ENCODE data around the gene MSMO1. TPM values are rescaled to one million over a fixed set of nuclear protein-coding genes. Genes with fewer than 3 reads are reported as not detected.
A peak's percentile ranks its signal among the peaks of the same experiment; 100 is the strongest.
"Not testable (repeated sequence)": the region's sequence is repeated elsewhere in the genome, so short reads cannot be mapped to it uniquely, and the experiment has no call there.

The MSMO1 gene
- total RNA-seq, 2 donors from 2014 or later, result 59.1 to 60.2 TPM

DNA sequence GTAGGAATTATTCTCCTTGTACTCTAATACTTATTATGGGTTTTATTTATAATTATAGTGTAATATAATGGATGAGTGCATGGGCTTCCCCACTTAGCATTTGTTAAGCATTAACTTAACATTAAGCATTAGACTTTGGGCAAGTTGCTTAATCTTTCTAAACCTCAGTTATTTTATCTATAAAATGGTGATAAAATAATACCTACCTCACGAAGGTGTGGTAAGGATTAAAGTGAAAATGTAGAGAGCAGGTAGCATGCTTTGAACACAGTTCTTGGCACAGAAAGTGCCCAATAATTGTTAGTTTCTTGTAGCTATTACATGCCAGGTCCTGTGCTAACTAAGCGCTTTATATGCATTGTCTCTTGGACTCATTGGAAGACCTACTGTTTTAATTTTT is 2.6 kb downstream of the MSMO1 start:
- peak overlapping the region; percentile 60 for H3K4me3 Mint-ChIP-seq
- H3K4me1 Mint-ChIP-seq (ENCODE audit: low read depth in 2 of 2), result peaks cover 42 to 47% of the 10 kb centered on the region in 2 donors
- DNase-seq (ENCODE audit: low spot score) (no peak), ATAC-seq (no peak)
- peak overlapping the region; percentile 67 to 74 for H3K27ac Mint-ChIP-seq
- no peaks in the 10 kb centered on the region for H3K27me3 Mint-ChIP-seq
- no peaks in the 10 kb centered on the region for H3K9me3 Mint-ChIP-seq
- H3K36me3 Mint-ChIP-seq, result peaks cover 24% of the 10 kb centered on the region

DNA sequence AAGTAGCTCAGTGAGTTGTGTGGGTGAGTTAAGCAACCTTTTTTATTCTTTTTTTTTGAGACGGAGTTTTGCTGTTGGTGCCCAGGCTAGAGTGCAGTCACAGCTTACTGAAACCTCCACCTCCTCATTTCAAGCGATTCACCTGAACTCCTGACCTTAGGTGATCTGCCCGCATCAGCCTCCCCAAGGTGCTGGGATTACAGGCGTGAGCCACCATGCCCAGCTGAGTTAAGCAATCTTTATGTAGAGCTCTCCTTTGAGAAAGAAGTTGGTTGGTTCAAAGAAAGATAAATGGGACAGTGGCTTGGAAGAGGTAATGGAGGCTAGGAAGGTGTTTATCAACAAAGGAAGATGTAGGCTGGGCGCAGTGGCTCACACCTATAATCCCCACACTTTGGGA is 3.2 kb downstream of the MSMO1 start:
- Mint-ChIP-seq H3K27ac (peak overlapping the region; percentile 67 to 74), H3K36me3 (peaks cover 29% of the 10 kb centered on the region), H3K9me3 (no peaks in the 10 kb centered on the region), H3K27me3 (no peaks in the 10 kb centered on the region), H3K4me1 (ENCODE audit: low read depth in 2 of 2) (peaks cover 41 to 45% of the 10 kb centered on the region in 2 donors), H3K4me3 (peak overlapping the region; percentile 60)
- ATAC-seq (no peak), DNase-seq (ENCODE audit: low spot score) (no peak)

DNA sequence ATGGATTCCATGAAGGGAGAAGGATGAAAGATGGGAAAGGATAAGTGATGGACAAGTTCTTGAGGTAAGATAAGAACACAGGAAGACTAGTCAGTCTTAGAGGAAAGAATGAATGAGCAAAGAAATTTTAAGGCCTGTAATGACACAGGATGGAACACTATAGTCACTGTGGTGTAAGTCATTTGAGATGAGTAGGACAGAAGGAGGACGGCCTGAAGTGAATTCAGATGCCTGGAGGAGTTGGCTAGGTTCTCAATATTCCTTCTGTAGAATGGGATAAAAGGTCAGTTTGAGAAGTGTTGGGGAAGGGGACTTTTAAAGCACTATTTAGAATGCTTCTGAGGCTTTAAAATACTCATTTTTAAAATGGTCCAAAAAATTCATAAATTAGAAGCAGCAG is 3.9 kb downstream of the MSMO1 start:
- no peaks in the 10 kb centered on the region for H3K27me3 Mint-ChIP-seq
- no peak for ATAC-seq
- H3K4me3 Mint-ChIP-seq, result peak overlapping the region; percentile 60
- H3K36me3 Mint-ChIP-seq, result peaks cover 29% of the 10 kb centered on the region
- DNase-seq (ENCODE audit: low spot score), result no peak
- H3K9me3 Mint-ChIP-seq, result no peaks in the 10 kb centered on the region
- H3K27ac Mint-ChIP-seq, result peak overlapping the region; percentile 67 to 74
- peaks cover 34 to 38% of the 10 kb centered on the region in 2 donors for H3K4me1 Mint-ChIP-seq (ENCODE audit: low read depth in 2 of 2)

DNA sequence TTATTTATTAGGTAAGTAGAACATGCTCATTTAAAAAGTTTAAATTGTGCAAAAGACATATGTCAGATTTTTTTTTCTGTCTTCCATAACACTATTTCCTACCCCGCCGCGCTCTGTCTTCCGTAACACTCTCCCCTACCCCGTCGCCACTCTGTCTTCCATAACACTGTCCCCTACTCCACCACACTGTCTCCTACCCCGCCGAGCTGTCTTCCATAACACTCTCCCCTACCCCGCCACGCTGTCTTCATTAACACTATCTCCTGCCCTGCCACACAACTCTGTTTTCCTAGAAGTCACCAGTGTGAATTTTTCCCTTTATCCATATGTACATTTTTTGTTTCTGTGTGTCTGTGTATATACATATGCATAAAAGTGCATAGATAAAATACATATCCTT is 4.4 kb downstream of the MSMO1 start:
- H3K9me3 Mint-ChIP-seq, result no peaks in the 10 kb centered on the region
- ATAC-seq, result no peak
- no peaks in the 10 kb centered on the region for H3K27me3 Mint-ChIP-seq
- peaks cover 34 to 35% of the 10 kb centered on the region in 2 donors for H3K4me1 Mint-ChIP-seq (ENCODE audit: low read depth in 2 of 2)
- H3K4me3 Mint-ChIP-seq, result peak overlapping the region; percentile 60
- peaks cover 29% of the 10 kb centered on the region for H3K36me3 Mint-ChIP-seq
- no peak for DNase-seq (ENCODE audit: low spot score)
- peak overlapping the region; percentile 40 to 74 for H3K27ac Mint-ChIP-seq

DNA sequence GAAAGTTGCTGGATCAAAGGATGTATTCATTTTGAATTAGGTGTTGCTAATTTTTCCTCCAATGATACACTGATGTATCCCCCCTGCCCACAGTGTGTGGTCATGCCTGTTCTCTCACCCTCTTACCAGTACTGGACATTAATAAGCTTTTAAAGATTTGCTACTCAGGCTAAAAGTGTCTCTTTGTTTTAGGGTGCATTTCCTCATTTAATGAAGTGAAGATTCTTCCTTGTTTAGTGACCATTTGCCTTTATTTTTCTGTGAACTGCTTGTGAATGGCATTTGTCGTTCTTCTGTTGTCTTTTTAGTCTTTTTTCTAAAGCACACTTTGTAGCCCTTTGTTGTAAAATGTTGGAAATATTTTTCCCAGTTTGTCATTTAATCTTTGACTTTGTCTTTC is 5.0 kb downstream of the MSMO1 start:
- Mint-ChIP-seq H3K9me3 (no peaks in the 10 kb centered on the region), H3K27me3 (no peaks in the 10 kb centered on the region), H3K27ac (peak overlapping the region; percentile 40 to 74), H3K4me3 (peak overlapping the region; percentile 60), H3K4me1 (ENCODE audit: low read depth in 2 of 2) (peaks cover 36 to 40% of the 10 kb centered on the region in 2 donors), H3K36me3 (peaks cover 29% of the 10 kb centered on the region)
- ATAC-seq, result no peak
- no peak for DNase-seq (ENCODE audit: low spot score)

DNA sequence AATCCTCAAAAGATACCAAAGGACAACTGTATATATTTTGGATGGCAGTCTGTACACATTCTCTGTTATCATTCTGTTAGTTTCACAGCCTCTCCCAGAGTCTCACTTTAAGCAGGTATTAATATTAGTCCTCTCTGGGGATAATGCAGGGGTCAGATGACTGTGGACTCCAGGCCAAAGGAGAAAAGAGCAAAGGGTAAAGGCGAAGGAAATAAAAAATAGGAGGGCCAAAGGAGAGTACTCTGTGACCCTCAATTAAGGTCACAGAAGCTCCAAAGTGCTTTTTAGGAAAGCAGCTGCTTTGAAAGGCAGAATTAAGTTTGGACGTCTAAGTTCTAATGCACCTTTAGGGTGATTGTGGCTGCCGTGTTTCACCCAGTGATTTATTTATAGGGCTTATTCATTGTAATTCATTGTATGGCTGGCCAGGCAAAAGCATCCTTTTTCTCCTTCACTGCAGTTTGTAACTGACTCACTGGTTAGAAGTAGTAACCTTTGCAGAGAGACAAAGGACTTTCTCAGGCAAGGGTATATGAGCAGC is 7.8 kb downstream of the MSMO1 start:
- Mint-ChIP-seq H3K4me3 (no peak overlapping the region), H3K36me3 (peaks cover 29% of the 10 kb centered on the region), H3K9me3 (no peaks in the 10 kb centered on the region), H3K27me3 (no peaks in the 10 kb centered on the region), H3K27ac (no peak overlapping the region), H3K4me1 (ENCODE audit: low read depth in 2 of 2) (peaks cover 33 to 40% of the 10 kb centered on the region in 2 donors)
- DNase-seq (ENCODE audit: low spot score) (no peak), ATAC-seq (no peak)

DNA sequence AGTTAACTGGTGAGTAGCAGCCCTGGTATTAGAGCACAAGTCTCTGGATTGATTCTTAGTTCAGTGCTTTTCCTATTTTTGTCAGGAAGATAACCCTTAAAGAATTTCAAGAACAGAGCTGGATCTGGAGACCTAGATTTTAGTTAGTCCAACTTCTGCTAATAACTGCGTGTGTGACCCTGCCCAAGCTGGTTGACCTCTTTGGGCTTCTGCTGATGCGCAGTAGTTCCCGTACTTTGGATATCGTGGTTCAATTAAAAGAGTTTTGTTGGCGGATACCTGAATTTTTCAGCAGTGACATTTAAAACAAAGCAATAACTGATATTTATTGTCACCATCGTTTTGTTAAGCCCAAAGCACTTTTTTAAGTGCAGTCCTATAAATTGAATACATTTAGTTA is 9.3 kb downstream of the MSMO1 start:
- peaks cover 21% of the 10 kb centered on the region for H3K36me3 Mint-ChIP-seq
- ATAC-seq, result no peak

DNA sequence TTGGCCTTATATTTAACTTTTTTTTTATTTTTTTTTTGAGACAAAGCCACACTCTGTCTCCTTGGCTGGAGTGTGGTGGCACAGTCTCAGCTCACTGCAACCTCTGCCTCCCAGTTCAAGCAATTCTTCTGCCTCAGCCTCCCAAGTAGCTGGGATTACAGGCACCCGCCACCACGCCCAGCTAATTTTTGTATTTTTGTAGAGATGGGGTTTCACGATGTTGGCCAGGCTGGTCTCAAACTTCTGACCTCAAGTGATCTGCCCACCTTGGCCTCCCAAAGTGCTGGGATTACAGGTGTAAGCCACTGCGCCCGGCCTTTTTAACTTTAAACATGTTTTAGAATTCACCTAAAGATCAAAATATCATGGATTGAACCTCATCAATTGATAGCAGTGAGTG is 14.9 kb downstream of the MSMO1 start:
- not testable (repeated sequence) for DNase-seq (ENCODE audit: low spot score); H3K9me3 Mint-ChIP-seq; H3K4me3 Mint-ChIP-seq; H3K4me1 Mint-ChIP-seq (ENCODE audit: low read depth in 2 of 2); H3K27ac Mint-ChIP-seq; H3K36me3 Mint-ChIP-seq; H3K27me3 Mint-ChIP-seq; ATAC-seq

More for the DNA sequence above, 9.3 kb downstream of the MSMO1 start:
- no peak for DNase-seq (ENCODE audit: low spot score)
- H3K27ac Mint-ChIP-seq, result no peak overlapping the region
- H3K27me3 Mint-ChIP-seq, result no peaks in the 10 kb centered on the region
- H3K4me1 Mint-ChIP-seq (ENCODE audit: low read depth in 2 of 2), result peaks cover 19 to 25% of the 10 kb centered on the region in 2 donors
- H3K9me3 Mint-ChIP-seq, result no peaks in the 10 kb centered on the region
- no peak overlapping the region for H3K4me3 Mint-ChIP-seq

DNA sequence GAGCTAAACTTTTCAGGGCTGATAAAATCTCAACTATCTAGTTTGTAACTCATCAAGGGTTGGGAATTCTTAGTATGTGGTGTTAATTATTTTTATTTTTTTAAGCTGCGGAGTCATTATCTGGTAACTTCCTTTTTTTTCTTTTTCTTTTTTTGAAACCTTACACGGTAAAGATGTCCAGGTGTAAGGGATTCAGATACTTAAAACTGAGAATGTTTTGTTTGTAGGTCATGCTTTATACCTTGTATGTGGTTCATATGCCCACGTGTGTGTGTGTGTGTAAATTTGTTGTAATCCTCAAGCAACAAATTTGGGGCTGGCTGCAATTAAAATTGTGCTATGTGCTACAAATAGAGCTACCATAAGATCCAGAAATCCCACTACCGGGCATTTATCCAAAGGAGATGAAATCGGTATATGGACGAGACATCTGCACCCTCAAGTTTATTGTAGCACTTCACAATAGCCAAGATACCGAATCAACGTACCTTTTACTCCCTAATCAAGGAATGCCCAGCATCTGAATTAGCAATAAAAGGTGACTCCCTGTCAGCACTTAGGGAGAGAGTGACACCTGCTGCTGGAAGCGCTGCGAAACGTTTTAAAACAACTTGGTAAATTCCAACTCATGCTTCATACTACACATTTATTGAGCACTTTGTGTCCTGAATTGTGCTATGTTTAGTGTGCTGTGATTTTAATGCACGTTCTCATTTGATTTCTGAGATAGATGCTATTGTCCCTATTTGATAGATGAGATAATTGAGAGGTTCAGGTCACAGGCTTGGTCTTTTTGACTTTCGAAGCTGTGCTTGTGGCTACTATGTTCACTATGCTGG is 16.1 kb downstream of the MSMO1 start:
- H3K4me3 Mint-ChIP-seq, result no peak overlapping the region

DNA sequence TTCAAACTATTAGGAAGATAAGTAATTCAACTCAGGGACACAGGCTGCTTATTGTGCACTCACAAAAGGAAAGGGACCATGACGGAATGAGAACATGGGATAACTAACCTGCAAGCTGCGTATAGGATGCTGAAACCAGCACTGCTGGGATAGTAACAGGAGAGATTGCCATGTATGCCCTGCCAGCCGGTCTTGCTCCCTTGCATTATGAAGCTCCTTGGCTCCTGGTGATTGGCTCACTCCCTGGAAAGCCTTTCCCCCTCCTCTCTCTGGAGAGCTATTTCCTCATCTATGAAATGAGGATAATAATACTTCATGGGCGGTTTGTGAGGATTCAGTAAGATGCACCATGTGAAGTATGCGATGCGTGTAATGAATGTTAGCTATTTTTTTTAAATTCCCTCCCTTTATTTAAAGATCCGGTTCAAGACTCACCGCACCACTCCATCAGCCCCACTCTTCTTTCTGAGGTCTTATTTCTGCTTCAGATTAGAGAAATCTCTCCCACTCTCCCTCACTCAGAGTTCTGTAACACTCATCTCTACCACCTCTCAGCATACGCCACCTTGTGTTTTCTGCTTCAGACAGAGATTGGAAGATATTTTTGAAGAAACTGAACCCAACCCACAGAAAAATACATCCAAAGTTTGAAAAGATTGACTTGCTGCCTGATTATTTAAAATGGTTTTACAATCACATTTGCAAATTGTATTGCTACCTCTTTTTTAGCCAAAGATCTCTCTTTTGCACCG is 18.4 kb downstream of the MSMO1 start:
- peaks cover 0 to 3% of the 10 kb centered on the region in 2 donors for H3K27me3 Mint-ChIP-seq
- peaks cover 6% of the 10 kb centered on the region for H3K36me3 Mint-ChIP-seq
- DNase-seq (ENCODE audit: low spot score), result no peak
- no peak for ATAC-seq
- no peaks in the 10 kb centered on the region for H3K9me3 Mint-ChIP-seq
- H3K27ac Mint-ChIP-seq, result no peak overlapping the region
- peaks cover 0 to 4% of the 10 kb centered on the region in 2 donors for H3K4me1 Mint-ChIP-seq (ENCODE audit: low read depth in 2 of 2)
- H3K4me3 Mint-ChIP-seq, result no peak overlapping the region

More for the DNA sequence above, 16.1 kb downstream of the MSMO1 start:
- no peak overlapping the region for H3K27ac Mint-ChIP-seq
- H3K9me3 Mint-ChIP-seq, result no peaks in the 10 kb centered on the region
- no peaks in the 10 kb centered on the region for H3K27me3 Mint-ChIP-seq
- H3K36me3 Mint-ChIP-seq, result peaks cover 6% of the 10 kb centered on the region
- no peak for DNase-seq (ENCODE audit: low spot score)
- ATAC-seq, result no peak
- H3K4me1 Mint-ChIP-seq (ENCODE audit: low read depth in 2 of 2), result peaks cover 0 to 4% of the 10 kb centered on the region in 2 donors

DNA sequence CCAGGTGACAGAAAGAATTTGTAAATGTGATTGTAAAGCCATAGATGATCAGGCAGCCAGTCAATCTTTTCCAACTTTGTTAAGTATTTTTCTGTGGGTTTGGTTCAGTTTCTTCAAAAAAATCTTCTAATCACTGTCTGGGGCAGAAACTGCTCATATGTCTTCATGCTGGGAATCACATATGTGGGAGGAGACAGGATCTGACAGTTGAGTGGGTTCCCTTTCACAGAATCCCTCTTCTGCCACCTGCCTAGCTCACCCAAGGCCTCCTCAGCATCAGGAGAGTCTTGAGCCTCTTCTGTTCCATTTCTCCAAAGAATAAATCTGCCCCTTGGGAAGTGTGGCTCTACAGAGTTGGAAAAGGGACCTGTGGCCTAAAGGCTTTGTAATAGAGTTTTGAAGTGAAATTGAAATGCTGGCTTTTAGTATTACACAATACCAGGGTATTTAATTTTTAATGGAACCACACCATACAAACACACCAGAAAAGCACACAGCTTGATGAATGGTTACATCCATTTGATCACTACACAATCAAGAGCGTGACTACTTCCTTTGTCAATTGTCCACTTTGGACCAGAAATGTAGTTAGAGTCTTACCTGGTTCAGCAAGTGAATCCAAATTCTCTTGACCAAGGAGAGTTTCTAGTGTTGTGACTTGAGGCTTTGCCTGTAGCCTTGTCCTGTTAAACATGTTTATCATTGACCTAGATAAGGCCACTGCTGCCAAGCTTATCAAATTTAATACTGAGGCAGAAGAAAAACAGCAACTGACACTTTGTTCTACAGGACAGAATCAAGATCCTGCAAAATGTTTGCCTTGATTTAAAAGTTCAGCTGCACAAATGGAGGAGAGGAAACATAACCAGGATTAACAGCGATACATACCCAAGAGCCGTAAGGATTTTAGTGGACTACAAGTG is 20.4 kb downstream of the MSMO1 start:
- peaks cover 6% of the 10 kb centered on the region for H3K36me3 Mint-ChIP-seq
- no peak overlapping the region for H3K4me3 Mint-ChIP-seq
- no peak for DNase-seq (ENCODE audit: low spot score)
- H3K9me3 Mint-ChIP-seq, result no peaks in the 10 kb centered on the region
- H3K4me1 Mint-ChIP-seq (ENCODE audit: low read depth in 2 of 2), result peaks cover 0 to 4% of the 10 kb centered on the region in 2 donors
- no peak overlapping the region for H3K27ac Mint-ChIP-seq
- no peak for ATAC-seq
- H3K27me3 Mint-ChIP-seq, result peaks cover 3 to 10% of the 10 kb centered on the region in 2 donors

DNA sequence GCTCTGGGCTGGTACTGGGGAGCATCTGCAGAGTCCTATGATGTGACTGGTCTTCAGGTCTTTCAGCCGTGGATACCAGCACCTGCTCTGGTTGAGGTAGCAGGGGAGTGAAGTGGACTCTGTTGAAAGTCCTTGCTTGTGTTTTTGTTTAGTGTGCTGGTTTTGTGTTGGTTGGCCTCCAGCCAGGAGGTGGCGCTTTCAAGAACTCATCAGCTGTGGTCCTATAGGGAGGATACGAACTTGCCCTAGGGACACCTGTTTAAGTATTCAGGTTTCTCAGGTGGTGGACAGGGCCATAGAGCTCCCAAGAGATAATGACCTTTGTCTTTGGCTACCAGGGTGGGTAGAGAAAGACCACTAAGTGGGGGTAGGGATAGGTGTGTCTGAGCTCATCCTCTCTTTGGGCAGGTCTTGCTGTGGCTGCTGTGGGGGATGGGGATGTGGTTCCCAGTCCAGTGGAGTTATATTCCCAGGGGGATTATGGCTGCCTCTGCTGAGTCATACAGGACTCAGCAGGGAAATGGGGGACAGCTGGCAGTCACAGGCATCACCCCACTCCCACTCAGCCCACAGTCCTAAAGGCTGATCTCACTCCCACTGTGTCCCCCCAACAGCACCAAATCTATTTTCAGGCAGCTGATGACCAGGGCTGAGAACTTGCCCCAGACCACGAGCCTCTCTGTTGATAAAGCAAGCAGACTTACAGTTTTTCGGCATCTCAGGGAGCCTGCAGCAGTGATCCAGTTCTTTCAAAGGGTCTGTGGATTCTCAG is 24.1 kb downstream of the MSMO1 start:
- Mint-ChIP-seq H3K36me3 (no peaks in the 10 kb centered on the region), H3K4me1 (ENCODE audit: low read depth in 2 of 2) (no peaks in the 10 kb centered on the region), H3K27me3 (peaks cover 7 to 10% of the 10 kb centered on the region in 2 donors), H3K27ac (no peak overlapping the region), H3K4me3 (no peak overlapping the region), H3K9me3 (no peaks in the 10 kb centered on the region)
- DNase-seq (ENCODE audit: low spot score) (no peak), ATAC-seq (no peak)

Measured in natural killer cell treated with Interleukin-12 subunit alpha and Interleukin-12 subunit beta and Interleukin-15 and Interleukin-18, amount 100 ng/mL, for 72 hours (primary cell).